IPS-NIHi7 (cell line): ENCODE data around the gene AOC2.
A peak's percentile ranks its signal among the peaks of the same experiment; 100 is the strongest.

ENCODE experiments used
- DNase-seq: peaks from one replicate; pipeline ENCODE4 v3.0.0; 2012; ENCODE audit warnings: mixed read lengths; ENCODE audit errors: extremely low spot score

AOC2 gene

GRCh38 chr17:42844271-42844670 lies at the start of gene AOC2:
TSS of gene AOC2 (plus strand) at chr17:42844580. CDS start at chr17:42844627, 47 bp downstream.
- no peak for DNase-seq

GRCh38 chr17:42795061-42795460 lies 49.3 kb upstream of the AOC2 start:
- no peak for DNase-seq

- DNase-seq, result no peak
Observed at GRCh38 chr17:42795465-42795864, 48.9 kb upstream of the AOC2 start.

GRCh38 chr17:42796066-42796758 lies 48.2 kb upstream of the AOC2 start:
- DNase-seq, result no peak

- DNase-seq, result no peak
Observed at GRCh38 chr17:42797067-42798007, 47.0 kb upstream of the AOC2 start.

- no peak for DNase-seq
Observed at GRCh38 chr17:42798011-42798382, 46.4 kb upstream of the AOC2 start.

- DNase-seq, result peak; percentile 95
Observed at GRCh38 chr17:42798383-42799380, 45.7 kb upstream of the AOC2 start, which contains the start of the genes CNTD1 and COA3. TSS of gene CNTD1 (plus strand) at chr17:42798861. CDS start at chr17:42799068, 207 bp downstream. TSS of gene COA3 (minus strand) at chr17:42798704. CDS start at chr17:42798681, 23 bp downstream.

GRCh38 chr17:42803074-42803883 lies 41.1 kb upstream of the AOC2 start:
- no peak for DNase-seq

- DNase-seq, result no peak
Observed at GRCh38 chr17:42804918-42805367, 39.4 kb upstream of the AOC2 start.

GRCh38 chr17:42806249-42806648 lies 38.1 kb upstream of the AOC2 start:
- DNase-seq, result no peak

GRCh38 chr17:42809250-42809649 lies 35.1 kb upstream of the AOC2 start:
- DNase-seq, result no peak

- no peak for DNase-seq
Observed at GRCh38 chr17:42814633-42815399, 29.6 kb upstream of the AOC2 start.

- DNase-seq, result no peak
Observed at GRCh38 chr17:42817866-42818265, 26.5 kb upstream of the AOC2 start.

- no peak for DNase-seq
Observed at GRCh38 chr17:42818379-42818778, 26.0 kb upstream of the AOC2 start.

GRCh38 chr17:42819939-42820535 lies 24.3 kb upstream of the AOC2 start:
- peak; percentile 83 for DNase-seq

- DNase-seq, result no peak
Observed at GRCh38 chr17:42821176-42821575, 23.2 kb upstream of the AOC2 start.

GRCh38 chr17:42827472-42827871 lies 16.9 kb upstream of the AOC2 start:
- DNase-seq, result no peak

- DNase-seq, result no peak
Observed at GRCh38 chr17:42830971-42831370, 13.4 kb upstream of the AOC2 start.

- DNase-seq, result no peak
Observed at GRCh38 chr17:42832213-42832933, 12.0 kb upstream of the AOC2 start.
